OCI-M1 (cell line): ENCODE data around the gene OLFML2A.
"Not testable (repeated sequence)": the region's sequence is repeated elsewhere in the genome, so short reads cannot be mapped to it uniquely, and the experiment has no call there.

ENCODE experiments used
- DNase-seq: peaks from one replicate; lab custom pipeline; 2025; lab: John Stamatoyannopoulos, UW

OLFML2A gene

DNA sequence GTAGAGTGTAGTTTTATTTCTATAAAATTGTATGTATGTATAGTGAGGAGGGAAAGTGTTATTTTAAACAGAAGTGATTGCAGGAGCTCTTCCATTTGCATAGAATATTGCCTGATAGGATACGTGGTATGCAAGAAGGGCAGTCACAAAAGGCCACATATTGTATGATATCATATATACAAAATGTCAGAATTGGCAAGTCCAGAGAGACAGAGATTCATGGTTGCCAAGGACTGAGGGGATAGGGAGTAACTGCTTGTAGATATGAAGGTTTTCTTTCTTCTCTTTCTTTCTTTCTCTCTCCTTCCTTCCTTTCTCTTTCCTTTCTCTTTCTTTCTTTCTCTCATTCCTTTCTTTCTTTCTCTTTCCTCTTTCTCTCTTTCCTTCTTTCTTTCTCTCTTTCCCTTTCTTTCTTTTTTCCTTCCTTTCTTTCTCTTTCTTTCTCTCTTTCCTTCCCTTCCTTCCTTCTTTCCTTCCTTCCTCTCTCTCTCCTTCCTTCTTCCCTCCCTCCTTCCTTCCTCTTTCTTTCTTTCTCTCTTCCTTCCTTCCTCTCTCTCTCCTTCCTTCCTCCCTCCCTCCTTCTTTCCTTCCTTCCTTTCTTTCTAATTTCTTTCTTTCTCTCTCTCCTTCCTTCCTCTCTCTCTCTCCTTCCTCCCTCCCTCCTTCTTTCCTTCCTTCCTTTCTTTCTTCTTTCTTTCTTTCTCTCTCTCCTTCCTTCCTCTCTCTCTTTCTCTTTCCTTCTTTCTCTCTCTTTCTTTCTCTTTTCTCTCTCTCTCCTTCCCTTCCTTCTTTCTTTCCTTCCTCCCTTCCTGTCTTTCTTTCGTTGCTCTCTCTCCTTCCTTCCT is 51.8 kb downstream of the OLFML2A start:
- DNase-seq, result no peak

DNA sequence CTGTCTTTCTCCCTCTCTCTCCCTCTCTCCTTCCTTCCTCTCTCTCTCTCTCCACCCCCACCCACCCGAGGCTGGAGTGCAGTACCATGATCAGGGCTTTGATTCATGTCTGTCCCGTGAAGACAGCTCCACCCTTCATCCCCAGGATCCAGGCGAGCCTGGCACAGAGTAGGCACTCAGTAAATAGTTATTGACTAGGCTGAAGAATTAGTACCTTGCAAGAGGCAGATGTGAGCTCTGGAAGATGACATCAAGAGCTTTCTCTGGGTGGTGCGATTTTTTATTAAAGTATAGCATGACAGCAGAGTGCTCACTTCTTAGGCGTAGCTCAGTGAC is 52.4 kb downstream of the OLFML2A start:
- no peak for DNase-seq

DNA sequence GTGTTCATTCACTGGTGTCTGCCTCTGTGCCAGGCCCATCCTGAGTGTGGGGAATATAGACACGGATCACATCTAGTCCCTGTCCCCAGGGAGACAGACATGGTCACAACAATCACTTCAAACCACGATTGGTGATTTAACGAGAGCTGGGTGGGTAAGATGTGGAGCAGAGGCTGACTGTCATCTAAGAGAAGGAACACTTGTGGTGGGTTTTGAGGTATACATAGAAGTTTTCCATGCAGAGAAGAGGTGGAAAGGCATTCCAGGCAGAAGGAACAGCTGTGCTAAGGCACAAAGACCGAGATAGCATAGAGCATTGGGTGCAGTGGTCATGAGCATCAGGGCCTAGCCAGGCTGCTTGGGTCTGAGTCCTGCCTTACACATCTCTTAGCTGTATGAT is 53.7 kb downstream of the OLFML2A start:
- no peak for DNase-seq

DNA sequence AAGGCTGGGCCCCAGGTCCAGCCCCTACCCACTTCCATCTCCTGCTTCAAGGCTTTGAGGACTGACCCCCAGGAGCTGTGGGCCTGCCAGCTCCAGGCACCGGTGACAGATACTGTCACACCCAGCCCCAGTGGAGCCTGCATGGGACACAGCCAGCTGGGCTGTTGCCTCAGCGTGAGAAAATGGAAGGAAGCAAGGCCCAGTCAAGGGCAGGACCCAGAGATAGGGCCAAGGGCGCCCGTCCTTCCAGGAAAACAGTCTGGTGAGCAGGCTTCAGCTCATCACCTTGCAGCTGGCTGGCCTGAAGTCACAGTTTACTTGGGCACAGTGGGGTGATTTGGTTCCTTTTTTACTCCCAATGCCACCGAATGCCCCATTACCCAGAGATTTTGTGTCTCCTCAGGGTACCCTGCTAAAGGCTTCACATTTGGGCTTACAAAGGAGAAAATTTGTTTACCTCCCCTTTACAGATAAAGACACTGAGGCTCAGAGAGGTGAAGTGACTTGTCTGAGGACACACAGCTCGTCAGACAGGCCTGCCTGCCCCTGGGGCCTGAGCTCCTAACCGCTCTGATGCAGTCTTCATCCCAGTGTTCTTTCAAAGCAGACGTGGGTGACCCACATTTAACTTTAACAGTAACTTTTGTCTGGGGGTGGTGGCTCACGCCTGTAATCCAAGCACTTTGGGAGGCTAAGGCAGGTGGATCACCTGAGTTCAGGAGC is 54.9 kb downstream of the OLFML2A start:
- DNase-seq, result no peak

- no peak for DNase-seq
Measured at GRCh38 chr9:124834591-124834990, 57.7 kb downstream of the OLFML2A start.

GRCh38 chr9:124835026-124835557 is 58.2 kb downstream of the OLFML2A start:
- DNase-seq, result peak; percentile 16

DNA sequence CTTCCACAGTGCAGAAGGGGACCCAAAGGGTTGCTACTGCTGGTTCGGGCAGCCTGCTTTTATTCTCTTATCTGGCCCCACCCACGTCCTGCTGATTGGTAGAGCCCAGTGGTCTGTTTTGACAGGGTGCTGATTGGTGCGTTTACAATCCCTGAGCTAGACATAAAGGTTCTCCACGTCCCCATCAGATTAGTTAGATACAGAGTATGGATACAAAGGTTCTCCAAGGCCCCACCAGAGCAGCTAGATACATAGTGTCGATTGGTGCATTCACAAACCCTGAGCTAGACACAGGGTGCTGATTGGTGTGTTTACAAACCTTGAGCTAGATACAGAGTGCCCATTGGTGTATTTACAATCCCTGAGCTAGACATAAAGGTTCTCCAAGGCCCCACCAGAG is 61.2 kb downstream of the OLFML2A start:
- DNase-seq, result not testable (repeated sequence)

GRCh38 chr9:124838567-124839275 is 61.8 kb downstream of the OLFML2A start:
- DNase-seq, result not testable (repeated sequence)

DNA sequence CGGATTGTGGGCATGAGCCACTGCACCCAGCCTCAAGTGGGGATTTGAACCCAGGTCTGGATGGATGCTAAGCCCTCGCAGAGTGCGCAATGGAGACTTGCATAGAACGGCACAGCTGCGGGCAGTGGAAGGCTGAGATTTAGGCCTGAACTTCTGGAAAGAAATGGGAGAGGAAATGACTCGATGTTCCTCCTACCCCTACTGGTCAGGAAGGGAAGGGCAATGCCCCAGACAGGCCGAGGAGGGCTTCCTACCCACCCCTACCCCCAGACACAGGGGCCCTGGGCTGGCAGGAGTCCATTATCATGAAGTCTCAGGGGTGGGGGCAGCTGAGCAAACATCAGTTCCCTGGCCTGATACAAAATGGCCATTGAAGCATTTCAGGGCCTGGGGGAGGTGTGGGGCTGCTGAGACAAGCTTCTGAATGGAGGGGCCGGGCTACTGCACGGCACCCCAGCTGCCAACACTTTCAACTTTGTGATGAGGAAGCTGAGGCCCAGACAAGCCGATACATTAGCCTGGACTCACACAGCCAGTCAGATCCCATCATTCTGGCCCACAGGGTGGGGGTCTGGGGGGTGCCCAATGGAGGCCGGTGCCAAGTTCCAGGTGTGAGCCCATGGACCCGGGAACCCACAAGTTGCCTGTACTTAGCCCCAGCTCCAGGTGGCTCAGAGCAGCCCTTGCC is 62.8 kb downstream of the OLFML2A start:
- peak; percentile 30 for DNase-seq

DNA sequence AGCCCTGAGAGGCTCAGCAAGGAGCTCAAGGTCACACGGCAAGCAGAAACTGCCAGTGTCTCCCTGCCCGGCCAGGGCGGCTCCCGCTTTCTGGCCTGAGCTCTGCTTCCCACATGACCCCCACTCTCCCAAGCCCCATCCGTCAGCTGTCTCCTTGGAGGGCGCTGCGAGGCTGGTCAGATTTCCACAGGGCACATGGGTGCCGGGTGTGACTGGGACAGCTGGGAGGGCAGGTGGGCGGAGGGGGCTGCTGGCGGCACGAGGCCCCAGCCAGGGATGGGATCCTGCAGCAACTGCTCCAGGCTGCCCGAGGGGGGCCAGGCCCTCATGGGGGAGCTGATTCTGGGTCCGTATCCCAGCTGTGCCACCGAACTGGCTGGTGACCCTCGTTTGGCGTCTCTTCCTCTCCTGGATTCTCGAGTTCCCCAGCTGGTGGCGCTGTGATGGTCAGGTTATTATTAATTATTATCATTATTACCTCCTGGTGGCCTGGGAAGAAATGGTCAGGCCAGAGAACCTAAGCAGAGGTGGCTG is 63.4 kb downstream of the OLFML2A start:
- DNase-seq, result no peak

- no peak for DNase-seq
Measured at GRCh38 chr9:124841075-124841821, 64.3 kb downstream of the OLFML2A start.

DNA sequence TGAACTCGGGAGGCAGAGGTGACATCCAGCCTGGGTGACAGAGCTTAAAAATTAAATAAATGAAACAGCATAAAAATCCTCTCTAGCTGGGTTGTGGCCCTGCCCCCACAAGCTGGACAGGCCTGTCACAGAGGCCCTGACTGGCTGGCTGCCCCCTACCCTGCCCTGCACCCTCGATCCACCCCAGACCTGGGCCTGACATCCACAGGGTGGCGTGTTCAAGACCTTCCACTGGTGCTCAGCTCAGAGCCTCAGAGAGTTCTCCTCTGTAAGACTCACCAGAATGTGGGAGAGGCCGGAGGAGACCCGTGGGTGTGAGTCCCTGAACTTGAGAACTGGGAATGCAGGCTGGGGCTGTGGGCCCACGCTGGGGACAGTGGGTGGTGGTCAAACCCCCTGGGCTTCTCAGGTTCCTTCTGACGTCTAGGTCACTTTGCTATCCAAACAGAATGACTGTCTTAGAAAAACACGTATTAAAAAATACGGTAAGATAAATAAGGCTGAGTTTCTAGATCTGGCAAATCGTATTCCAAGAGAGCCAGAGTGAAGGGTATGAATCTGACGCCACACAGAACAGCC is 66.6 kb downstream of the OLFML2A start:
- no peak for DNase-seq

- DNase-seq, result no peak
Measured at GRCh38 chr9:124844291-124844690, 67.4 kb downstream of the OLFML2A start.

DNA sequence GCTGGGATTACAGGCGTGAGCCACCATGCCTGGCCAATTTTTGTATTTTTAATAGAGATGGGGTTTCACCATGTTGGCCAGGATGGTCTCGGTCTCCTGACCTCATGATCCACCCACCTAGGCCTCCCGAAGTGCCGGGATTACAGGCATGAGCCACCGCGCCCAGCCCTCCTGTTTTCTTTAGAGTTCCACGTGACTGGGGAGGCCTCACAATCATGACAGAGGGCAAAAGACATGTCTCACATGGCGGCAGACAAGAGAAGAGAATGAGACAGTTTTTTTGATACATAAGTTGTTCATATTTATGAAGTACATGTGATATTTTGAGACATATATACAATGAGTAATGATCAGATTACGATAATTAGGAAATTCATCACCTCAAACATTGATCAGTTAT is 69.5 kb downstream of the OLFML2A start:
- DNase-seq, result not testable (repeated sequence)

- DNase-seq, result no peak
Measured at GRCh38 chr9:124846969-124847368, 70.0 kb downstream of the OLFML2A start.

DNA sequence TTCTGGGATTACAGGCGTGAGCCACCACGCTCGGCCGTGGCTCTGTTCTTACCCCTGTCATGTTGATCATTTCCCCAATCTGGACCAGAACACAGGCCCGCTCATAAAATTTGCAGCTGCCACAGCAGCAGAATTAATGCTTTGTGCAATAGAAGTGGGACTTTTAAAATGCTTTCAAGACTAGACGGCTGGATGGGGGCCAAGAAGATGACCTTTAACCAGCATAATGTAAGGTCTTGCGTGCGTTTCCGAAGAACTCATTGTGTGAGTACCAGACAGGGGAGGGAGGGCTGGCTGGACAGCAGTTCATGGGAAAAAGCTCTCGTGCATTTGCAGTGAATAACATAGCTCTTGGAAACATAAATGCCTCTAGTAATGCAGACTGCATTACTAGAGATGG is 72.9 kb downstream of the OLFML2A start:
- DNase-seq, result no peak

GRCh38 chr9:124852121-124852828 is 75.3 kb downstream of the OLFML2A start:
- DNase-seq, result no peak

- peak; percentile 90 for DNase-seq
Measured at GRCh38 chr9:124852829-124853531, 76.0 kb downstream of the OLFML2A start, which contains the start of gene WDR38. TSS of gene WDR38 (plus strand) at chr9:124853460. CDS start at chr9:124853532, 72 bp downstream.

GRCh38 chr9:124853605-124854143 is 76.7 kb downstream of the OLFML2A start:
- DNase-seq, result no peak
